ENCODE measurements around the gene TOX3.

- TF ChIP-seq REST (IDR thresholded peaks at IDR 0.05), result no peak
- TF ChIP-seq CTCF (IDR thresholded peaks at IDR 0.05; ENCODE audit: low read depth, low read length, missing input control), result no peak
- TF ChIP-seq EGR1 (IDR thresholded peaks at IDR 0.05; ENCODE audit: low read depth in 2 of 2), result no peak
- TF ChIP-seq ATF3 (IDR thresholded peaks at IDR 0.05), result no peak
- TF ChIP-seq YY1 (IDR thresholded peaks at IDR 0.05), result no peak
Observed at GRCh38 chr16:52393448-52393847, 153.5 kb downstream of the TOX3 start.

Measured in liver (tissue), 3 donors.